NOMO-1 treated with dmso at 0.1 percent for 144 hours (cell line): ENCODE data around the gene RBM15.
A peak's percentile ranks its signal among the peaks of the same experiment; 100 is the strongest.

ENCODE experiments used
- DNase-seq: peaks from one replicate; lab custom pipeline; 2025; ENCODE audit not compliant: unreplicated experiment; lab: John Stamatoyannopoulos, UW

Gene RBM15

DNA sequence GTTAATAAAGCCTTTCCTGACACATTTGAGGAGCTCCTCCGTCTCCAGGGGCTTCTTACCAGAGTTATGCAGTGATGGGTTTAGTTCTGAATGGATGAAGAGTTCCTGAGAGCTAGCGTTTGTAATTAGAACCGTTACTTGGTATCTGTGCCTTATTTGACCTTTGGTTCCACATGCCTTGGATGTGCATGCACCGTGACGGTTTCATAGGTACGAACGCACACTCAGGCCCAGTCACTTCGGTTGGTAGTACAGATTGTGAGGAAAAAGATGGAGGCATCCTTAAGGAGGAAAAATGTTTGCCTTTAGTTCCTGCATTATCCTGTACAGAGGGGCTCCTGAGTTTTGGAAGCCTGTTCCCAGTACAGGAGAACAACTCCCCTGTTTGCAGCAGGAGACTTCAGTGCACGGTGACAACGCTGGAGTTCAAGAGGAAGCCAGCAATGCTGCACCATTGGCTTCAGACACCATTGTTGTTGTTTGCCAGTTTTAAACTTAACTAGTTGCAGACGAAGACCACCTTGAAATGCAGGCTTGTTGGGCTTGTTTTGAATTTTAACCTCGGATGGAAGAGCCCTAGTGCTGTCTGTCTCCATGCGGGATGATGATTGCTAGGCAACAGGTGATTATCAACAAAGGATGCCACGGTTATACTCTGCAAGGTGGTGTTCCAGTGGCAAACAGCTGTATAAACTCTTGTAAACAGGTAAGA is 8.2 kb downstream of the RBM15 start:
- DNase-seq = no peak

DNA sequence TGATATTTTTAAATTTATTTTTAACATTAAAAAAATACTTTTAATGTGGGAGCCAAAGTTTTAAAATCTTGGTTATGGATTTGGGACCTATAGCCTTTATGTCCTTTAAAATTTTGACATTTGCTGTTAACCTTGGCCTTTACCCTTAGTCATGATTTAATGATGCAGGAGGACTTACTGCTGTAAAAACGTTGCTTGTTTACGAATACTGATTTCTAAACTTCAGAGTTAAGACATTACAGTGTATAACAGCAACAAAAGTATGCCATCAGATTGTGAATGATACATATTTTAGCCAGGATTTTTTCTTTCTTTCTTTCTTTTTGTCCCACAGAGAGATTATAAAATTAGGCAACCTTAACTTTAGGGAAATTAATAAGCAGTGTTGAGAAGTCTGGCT is 8.9 kb downstream of the RBM15 start:
- no peak for DNase-seq

GRCh38 chr1:110348771-110349170 is 9.6 kb downstream of the RBM15 start:
- no peak for DNase-seq

GRCh38 chr1:110350360-110350759 is 11.2 kb downstream of the RBM15 start:
- DNase-seq = no peak

- DNase-seq = no peak
Observed at GRCh38 chr1:110355321-110355720, 16.1 kb downstream of the RBM15 start.

- DNase-seq = no peak
Observed at GRCh38 chr1:110356379-110356778, 17.2 kb downstream of the RBM15 start.

- peak; percentile 5 for DNase-seq
Observed at GRCh38 chr1:110360431-110360830, 21.3 kb downstream of the RBM15 start.

DNA sequence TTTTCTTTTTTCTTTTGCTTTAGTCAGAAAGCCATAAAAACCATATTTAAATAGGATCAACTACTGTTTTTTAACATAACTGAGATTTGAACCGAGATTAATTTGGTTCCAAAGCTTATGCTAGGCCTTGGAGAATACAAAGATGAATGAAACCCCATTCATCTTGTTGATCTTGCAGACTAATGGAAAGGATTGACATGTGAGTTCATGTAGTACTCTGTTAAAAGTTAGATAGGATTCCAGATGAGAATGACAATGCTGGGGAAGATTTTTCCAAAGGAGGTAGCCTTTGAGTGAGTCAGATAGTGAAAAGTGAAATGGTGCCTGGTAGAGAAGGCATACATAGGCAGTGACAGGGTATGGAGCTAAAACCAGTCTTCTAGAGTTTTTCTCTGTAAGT is 22.7 kb downstream of the RBM15 start:
- no peak for DNase-seq

DNA sequence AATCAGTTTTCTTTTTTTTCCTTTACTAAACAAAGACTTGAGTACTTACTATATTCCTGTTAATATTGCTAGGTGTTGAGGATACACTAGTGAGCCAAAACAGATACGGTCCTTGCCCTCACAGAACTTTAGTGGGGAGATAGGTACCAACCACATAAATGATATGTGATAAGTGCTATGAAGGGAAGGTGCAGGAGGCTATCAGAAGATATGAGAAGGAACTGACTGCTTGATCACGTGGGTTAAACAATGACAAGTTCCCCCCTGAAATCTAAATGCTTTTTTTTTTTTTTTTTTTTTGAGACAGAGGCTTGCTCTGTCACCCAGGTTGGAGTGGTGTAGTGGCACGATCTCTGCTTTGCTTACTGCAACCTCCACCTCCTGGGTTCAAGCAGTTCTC is 25.0 kb downstream of the RBM15 start:
- DNase-seq = no peak

GRCh38 chr1:110370827-110371226 is 31.6 kb downstream of the RBM15 start:
- no peak for DNase-seq

DNA sequence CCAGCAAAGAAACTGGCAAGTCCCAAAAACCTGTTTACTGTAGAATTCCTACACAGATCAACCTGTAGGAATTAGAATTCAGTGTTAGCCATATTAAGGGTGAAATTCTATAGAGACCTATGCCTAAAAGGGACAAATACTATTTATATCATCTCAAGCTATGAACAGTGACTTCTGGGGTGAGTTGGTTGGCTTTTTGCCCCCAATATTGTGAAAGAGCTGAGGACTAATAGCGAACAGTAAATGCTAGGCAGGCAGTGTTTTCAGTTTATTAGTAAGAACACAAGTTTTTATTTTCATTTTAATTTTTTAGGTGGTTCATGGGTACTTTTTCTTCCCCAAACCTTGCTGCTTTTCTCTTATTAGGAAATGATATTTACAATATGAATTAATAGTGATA is 36.3 kb downstream of the RBM15 start:
- DNase-seq = no peak

DNA sequence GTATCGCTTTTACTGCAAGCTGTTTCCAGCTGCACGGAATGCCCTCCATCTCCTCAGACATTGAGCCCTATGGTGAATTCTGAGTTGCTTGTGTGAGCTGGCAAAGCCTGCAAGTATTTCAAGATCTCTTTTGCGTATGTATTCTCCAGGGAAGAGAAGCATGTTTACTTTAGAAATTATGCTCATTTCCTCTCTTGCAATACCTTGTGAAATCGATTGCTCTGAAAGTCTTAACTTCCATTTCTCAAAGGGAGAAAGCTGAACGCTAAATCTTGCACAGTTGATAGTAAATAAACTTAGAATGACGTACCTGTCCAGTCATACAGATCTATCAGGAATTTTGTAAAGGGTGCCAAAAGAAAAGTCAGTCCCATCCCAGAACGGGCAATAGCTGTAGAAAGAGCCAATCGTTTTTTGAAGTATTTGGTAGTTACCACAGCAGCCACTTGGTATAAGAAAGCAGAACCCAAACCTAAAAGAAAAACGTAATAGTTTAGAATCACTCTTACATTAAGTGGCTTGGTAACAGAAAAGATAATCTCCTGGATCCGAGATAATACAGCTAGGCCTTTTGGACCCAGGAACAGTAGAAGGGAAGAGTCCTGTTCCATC is 41.6 kb downstream of the RBM15 start:
- peak; percentile 75 for DNase-seq

DNA sequence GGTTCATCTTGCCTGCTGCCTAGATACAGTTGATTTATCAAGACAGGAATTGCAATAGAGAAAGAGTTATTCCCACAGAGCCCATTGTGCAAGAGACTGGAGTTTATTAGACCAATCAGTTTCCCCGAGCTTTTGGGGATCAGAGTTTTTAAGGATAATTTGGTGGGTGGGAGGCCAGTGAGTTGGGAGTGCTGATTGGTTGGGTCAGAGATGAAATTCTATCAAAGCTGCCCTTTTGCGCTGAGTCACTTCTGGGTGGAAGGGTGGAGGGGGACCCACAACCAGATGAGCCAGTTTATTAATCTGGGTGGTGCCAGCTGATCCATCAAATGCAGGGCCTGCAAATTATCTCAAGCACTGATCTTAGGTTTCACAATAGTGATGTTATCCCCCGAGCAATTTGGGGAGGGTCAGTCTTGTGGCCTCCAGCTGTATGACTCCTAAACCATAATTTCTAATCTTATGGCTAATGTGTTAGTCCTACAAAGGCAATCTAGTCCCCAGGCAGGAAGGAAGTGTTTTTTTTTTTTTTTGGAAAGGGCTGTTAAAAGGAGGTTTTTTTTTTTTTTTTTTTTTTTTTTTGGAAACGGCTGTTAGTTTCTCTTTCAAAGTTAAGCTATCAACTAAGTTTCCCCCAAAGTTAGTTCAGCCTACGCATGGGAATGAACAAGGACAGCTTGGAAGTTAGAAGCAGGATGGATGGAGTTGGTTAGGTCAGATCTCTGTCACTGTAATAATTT is 44.2 kb downstream of the RBM15 start:
- no peak for DNase-seq

DNA sequence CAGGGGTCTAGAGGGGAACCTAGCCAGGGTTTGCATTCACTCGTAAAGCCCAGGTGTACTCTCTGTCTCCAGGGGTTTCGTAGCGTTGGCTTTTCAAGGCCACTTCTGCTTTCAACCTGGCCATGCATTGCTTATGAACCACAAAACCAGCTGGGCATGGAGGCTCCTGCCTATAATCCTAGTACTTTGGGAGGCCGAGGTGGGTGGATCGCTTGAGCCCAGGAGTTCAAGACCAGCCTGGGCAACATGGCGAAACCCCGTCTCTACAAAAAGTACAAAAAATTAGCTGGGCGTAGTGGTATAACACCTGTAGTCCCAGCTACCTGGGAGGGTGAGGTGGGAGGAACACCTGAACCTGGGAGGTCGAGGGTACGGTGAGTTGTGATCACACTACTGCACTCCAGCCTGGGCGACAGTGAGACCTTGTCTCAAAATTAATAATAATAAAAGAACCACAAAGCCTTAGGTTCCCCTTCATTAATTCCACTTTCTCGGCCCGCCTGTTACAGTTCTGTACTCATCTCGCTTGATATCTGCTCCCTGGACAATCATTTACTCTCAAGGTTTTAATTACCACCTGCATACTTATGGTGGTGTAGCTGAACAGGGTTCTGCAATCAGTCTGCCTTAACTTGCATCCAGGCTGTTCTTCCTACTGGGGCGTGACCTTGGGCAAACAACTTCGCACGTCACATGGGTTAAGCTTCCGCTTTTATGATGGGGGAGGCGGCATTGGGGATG is 45.6 kb downstream of the RBM15 start:
- peak; percentile 61 for DNase-seq

- no peak for DNase-seq
Observed at GRCh38 chr1:110385369-110385768, 46.2 kb downstream of the RBM15 start.

DNA sequence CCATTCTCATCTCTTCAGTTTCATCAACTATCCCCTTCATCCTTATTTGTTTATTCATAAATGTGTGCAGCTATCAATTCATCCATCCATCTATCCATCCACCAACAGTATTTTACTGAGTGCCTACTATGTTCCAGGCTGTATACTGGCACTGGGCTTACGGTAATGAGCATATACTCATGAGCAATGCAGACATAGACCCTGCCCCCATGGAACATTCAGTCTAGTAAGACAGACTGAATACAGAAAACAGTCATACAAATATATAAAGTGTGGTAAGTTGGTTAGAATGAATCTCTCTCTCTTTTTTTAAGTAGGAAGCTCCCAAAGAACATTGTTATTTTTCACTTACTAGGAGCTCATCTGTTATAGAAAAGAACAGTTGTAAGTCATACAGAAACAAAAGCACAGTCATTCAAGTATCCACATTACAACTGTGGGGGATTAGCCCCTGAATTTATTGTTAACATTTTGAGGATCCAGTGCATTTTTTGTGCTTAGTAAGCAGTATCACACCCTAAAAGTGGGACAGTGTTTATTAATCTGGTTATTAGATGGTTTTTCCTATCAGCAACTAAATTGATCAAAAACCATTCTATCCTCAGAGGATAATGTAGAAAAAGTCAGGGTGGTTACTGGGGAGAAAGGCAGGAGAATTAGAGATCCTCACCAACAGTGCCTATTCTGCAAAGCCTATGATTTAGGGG is 48.0 kb downstream of the RBM15 start:
- no peak for DNase-seq

- DNase-seq = no peak
Observed at GRCh38 chr1:110390096-110390495, 50.9 kb downstream of the RBM15 start.

GRCh38 chr1:110390692-110391245 is 51.6 kb downstream of the RBM15 start, which contains the start of gene SLC16A4:
Gene SLC16A4 (minus strand): TSS chr1:110391026. CDS start chr1:110389323, 1,703 bp downstream.
- DNase-seq = no peak

- no peak for DNase-seq
Observed at GRCh38 chr1:110393286-110393685, 54.1 kb downstream of the RBM15 start.

DNA sequence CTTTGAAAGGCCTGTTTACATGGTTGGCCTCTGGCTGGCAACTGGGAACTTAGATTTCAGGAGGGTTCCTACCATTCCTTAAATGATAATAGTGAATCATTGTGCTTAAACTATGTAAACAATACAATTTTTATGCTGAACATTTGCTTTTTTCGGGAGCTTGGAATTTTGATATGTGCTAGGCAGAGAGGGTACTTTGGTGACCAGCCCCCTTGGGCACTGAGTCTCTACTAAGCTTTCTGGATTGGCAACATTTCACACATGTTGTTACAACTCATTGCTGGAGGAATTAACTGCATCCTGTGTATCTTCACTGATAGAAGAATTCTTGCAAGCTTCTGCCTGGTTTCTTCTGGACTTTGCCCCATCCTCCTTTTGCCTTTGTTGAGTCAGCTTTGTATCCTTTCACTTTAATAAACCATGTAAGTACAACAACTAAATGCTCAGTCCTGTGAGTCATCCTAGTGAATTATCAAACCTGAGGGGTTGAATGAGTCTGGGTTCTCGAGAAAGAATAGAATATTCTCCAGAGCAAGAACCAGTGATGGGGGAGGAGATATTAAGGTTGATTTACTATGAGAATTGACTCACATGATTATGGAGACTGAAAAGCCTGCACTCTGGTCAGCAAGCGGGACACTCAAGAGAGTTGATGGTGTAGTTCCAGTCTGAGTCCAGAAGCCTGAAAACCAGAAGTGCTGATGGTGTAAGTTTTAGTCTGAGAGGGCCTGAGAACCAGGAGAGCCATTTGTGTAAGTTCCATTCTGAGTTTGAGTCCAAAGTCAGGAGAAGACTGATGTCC is 54.7 kb downstream of the RBM15 start:
- no peak for DNase-seq
